ENCODE data around the gene C11orf42.

The C11orf42 gene

DNA sequence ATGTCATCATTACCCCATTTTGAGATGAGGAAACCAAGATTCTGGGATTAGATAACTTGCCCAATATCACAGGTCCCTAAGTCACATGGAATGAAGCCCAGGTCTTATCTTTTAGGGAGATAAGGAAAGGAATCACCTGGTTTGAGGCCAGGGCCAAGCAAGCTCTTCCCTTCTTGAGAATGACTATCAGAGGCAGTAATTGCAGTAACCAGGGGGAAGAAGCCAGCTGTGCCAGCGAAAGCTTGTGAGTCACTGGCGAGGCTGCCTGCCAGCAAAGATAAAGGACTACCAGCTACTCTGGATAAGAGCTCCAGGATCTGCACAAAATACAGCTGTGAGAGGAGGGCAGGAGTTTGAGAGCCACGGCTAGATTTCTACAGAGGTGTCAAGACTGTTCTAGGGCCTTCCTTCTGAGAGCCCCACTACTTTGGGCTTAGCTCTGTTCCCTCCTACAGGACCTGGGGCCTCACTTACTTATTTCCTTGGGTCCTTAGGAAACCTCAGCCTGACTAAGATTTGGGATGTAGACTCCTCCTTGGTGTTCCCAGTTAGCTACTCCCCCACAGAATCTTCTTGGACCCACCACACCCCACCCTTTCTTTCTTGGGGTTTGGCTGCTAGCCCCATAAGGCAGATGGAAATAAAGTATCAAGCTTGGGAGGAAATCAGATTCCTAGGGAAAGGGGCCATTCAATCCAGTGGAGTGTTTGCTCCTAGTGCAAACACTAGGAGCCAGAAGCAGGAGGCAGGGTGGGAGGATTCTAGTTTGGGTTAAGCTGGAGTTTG, 44.6 kb downstream of the C11orf42 start:
- peak; percentile 56 for DNase-seq (ENCODE audit: low read depth)
- H3K4me3 ChIP-seq (ENCODE audit: low read depth, low read length) = no peak overlapping the region

DNA sequence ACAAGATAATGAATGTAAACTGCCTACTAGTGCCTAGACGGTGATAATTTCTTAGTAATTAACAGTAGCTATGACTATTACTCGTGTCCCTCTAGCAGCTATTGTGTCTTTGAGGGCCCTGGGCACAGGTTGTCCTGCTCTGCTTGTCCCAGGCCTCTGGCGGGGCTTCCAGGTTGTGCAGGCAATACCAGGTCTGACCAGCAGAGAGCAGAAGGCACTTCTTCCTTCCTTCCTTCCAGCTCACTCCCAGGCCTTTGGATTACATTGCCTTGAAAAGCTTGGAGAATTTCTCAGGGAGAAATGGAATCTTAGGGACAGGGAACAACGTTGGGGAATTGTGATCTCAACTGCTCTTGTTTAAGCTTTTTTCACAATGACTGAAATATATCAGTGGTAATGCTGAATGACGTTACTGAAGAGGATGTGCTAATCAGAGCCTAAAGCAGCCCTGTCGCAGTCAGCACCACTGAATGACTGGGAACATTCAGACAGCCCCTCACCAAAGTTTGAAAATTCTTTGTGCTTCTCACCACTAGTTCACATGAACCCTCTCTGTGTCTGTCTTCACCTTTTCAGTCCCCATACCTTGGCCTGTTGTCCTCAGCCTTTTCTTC, 45.9 kb downstream of the C11orf42 start:
- H3K4me3 ChIP-seq (ENCODE audit: low read depth, low read length) = no peak overlapping the region
- DNase-seq (ENCODE audit: low read depth) = no peak

DNA sequence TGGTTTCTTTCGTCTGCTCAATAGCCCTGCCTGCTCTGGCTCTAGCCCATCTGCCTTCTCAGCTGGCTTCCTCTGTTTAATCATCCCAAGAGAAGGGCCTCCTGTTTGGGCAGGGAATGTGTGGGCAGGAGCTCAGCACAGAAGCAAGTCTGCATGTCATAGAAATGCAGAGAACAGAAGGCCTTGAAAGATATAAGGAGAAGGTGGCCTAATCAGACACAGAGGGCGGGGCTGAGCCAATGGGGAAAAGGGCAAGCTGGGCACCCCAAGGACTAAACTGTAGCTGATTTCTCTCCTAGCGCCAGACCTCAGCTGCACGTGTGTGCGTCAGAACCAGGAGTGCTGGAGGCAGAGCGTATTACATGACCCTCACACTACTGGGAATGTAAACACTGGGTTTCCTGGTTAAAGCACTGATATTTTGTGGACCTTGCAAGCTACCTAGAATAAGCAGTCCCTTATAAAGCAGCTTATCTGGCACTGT, 46.7 kb downstream of the C11orf42 start:
- no peak overlapping the region for H3K4me3 ChIP-seq (ENCODE audit: low read depth, low read length)
- DNase-seq (ENCODE audit: low read depth) = no peak

DNA sequence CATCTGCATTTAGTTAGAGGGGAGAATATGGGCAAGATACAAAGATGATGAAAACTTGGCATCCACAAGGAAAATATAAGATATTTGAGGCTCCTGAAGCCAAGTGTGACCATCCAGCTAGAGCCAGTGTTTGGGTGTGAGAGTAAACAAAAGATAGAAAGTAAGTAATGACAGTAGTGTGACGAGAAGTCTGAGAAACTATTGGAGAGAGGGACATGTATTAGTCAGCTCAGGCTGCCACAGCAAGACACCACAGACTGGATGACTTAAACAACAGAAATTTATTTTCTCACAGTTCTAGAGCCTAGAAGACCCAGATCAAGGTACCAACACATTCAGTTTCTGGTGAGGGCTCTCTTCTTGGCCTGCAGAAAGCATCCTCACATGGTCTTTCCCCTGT, 47.8 kb downstream of the C11orf42 start:
- H3K4me3 ChIP-seq (ENCODE audit: low read depth, low read length) = no peak overlapping the region
- no peak for DNase-seq (ENCODE audit: low read depth)

DNA sequence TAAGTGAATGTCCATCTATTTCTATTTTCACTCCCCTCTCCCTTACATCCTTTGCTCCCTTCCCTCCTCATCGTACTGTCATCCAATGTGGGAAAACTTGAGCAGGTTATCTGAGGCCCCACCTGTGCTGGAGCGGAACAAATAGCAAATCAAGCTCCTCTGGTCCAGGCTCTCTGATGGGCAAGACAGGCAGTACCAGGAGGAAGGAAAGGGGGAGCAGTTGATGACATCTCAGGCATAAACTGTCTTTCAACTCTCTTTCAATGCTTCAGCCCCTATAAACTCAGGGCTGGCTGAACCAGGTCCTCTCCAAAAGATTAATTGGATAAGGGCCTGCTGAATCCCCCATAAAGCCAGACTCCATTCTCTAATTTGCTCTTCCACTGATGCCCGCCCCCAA, 52.8 kb downstream of the C11orf42 start:
- H3K4me3 ChIP-seq (ENCODE audit: low read depth, low read length) = no peak overlapping the region
- DNase-seq (ENCODE audit: low read depth) = no peak

DNA sequence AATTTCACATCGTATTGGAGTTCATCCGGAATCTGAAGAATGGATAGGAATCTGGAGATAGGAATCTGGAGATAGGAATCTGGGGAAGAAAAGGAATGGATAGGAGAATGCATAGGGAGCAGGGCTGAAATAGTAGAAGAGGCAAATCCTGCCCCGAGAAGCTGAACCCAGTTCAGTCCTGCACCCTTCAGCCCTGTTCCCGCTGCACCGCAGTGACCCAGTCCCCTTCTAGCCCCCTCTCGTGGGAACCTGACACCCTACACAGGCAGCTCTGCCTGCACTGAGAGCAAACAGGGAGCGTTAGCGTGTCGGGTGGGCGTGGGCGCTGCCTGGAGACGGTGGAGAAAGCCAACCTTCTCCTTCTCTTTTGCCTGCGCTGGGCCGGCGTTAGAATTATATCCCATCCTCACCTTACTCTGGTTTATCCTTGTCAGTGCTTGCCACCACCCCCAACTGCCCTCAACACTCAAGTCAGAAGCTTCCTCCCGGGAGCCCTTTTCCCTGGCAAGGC, 53.3 kb downstream of the C11orf42 start:
- H3K4me3 ChIP-seq (ENCODE audit: low read depth, low read length) = peak overlapping the region; percentile 7
- no peak for DNase-seq (ENCODE audit: low read depth)

DNA sequence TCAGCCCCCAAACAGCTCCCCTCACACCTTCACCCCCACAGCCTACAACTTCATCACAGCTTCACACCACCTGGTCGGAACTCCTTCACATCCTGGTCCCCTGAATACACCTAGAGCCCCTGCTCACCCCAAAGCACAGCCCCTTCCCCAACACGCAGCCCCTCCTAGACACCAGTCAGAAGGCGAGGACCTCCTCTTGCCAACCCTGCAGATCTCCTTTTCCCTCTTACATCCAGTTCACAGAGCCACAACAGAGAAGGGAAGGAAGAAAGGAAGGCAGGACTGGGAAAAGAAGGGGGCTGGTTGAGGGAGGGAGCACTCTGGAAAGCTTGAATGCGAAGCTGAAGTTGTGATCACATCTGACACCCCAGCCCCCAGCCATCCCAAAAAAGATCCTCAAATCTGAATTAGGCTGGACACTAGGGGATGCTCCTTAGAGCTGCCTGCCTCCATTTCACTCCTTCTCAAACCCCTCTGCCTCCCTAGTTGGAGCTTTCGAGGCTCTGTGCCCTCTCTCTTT, 54.9 kb downstream of the C11orf42 start:
- H3K4me3 ChIP-seq (ENCODE audit: low read depth, low read length) = no peak overlapping the region

More for the DNA sequence above, 54.9 kb downstream of the C11orf42 start:
- no peak for DNase-seq (ENCODE audit: low read depth)
